Spinal cord (tissue), 4 donors: Measurements from ENCODE around the gene EP300. TPM values are rescaled to one million over a fixed set of nuclear protein-coding genes. Genes with fewer than 3 reads are reported as not detected.

ENCODE experiments used
- polyA plus RNA-seq, 2 donors: library from polyadenylated mRNA; unstranded; fragments of 120-200 nt; gene quantifications; one replicate each; pipeline ENCODE4 v1.2.1, GENCODE V29; 2013; ENCODE audit not compliant: insufficient read length in 2 of 2
- small RNA-seq: library from RNA; depleted of rRNA; stranded (forward); fragments of <200 nt; gene quantifications from one replicate; pipeline ENCODE3, GENCODE V24; 2014; ENCODE audit warnings: low replicate concordance
- total RNA-seq, 2 donors: library from RNA; depleted of rRNA in 1 of 2; stranded (reverse); fragments of 120-200 nt in 1 of 2; fragments of >200 nt in 1 of 2; gene quantifications; one replicate each; pipeline versions ENCODE4 v1.2.3 to v1.2.4, GENCODE V29; 2013 to 2014

The EP300 gene
- total and polyA plus RNA-seq, 4 donors = 41.0 to 67.3 (median 44.7) TPM

Small RNA genes lying within 50 kb of the gene (small RNA-seq; reads per million reads assigned to genes)
- not detected for gene RF00019
- gene RNU6-375P = not detected

Other genes starting within 250 kb of the EP300 start
- gene ST13, start 236.0 kb upstream of the EP300 start, total RNA-seq = 100 to 1,000 TPM; 194 to 407 TPM
- gene ST13, start 236.0 kb upstream of the EP300 start, polyA plus RNA-seq = 100 to 1,000 TPM; 289 to 373 TPM
- 10 to 100 TPM in 1 of 2 donors, 1 to 10 TPM in 1; 9.5 to 12.6 TPM for gene XPNPEP3, start 235.4 kb upstream of the EP300 start, total RNA-seq
- 10 to 100 TPM in 1 of 2 donors, 1 to 10 TPM in 1; 9.2 to 11.6 TPM for gene XPNPEP3, start 235.4 kb upstream of the EP300 start, polyA plus RNA-seq
- not detected for gene DNAJB7, start 230.5 kb upstream of the EP300 start, total RNA-seq
- 1 to 10 TPM in 1 of 2 donors, under 1 TPM in 1; 0.97 to 1.2 TPM for gene DNAJB7, start 230.5 kb upstream of the EP300 start, polyA plus RNA-seq
- gene RBX1, start 141.2 kb upstream of the EP300 start, total RNA-seq = 10 to 100 TPM; 61.3 to 67.6 TPM
- gene RBX1, start 141.2 kb upstream of the EP300 start, polyA plus RNA-seq = 100 to 1,000 TPM in 1 of 2 donors, 10 to 100 TPM in 1; 95.2 to 100 TPM
- gene L3MBTL2, start 112.7 kb downstream of the EP300 start, total RNA-seq = 10 to 100 TPM; 17.1 to 26.1 TPM
- 10 to 100 TPM; 30.6 to 32.2 TPM for gene L3MBTL2, start 112.7 kb downstream of the EP300 start, polyA plus RNA-seq
- 10 to 100 TPM; 23.2 to 38.2 TPM for gene CHADL, start 148.3 kb downstream of the EP300 start, total RNA-seq
- gene CHADL, start 148.3 kb downstream of the EP300 start, polyA plus RNA-seq = 10 to 100 TPM; 36.7 to 48.2 TPM
- gene RANGAP1, start 193.6 kb downstream of the EP300 start, total RNA-seq = 10 to 100 TPM; 29.9 to 35.2 TPM
- 100 to 1,000 TPM in 1 of 2 donors, 10 to 100 TPM in 1; 90.6 to 106 TPM for gene RANGAP1, start 193.6 kb downstream of the EP300 start, polyA plus RNA-seq
- gene ZC3H7B, start 208.9 kb downstream of the EP300 start, total RNA-seq = 10 to 100 TPM; 41.6 to 60.3 TPM
- 100 to 1,000 TPM; 104 to 108 TPM for gene ZC3H7B, start 208.9 kb downstream of the EP300 start, polyA plus RNA-seq